ENCODE measurements around the gene ELOVL2. TPM values are rescaled to one million over a fixed set of nuclear protein-coding genes. Genes with fewer than 3 reads are reported as not detected.
A peak's percentile ranks its signal among the peaks of the same experiment; 100 is the strongest.

The ELOVL2 gene
- total RNA-seq, 2 experiments from 2014 or later, result not detected

DNA sequence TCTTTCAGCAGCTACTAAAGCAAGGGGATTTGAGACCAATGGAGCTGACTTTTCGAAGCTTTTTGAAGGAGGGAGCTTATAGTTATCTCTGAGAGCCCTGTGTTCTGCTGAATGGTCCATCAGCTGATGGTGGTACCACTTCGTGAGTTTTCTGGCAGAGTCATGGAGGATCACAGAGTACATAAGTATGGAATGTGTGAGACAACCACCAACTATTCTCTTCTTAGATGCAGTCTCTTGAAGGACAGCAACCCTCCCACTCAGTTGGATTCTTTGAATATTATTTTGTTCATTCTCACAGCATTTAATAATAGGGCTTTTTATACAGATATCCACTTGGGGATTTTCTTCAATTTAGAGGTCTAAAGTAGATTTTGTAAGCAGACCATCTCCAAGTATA is 75.3 kb downstream of the ELOVL2 start:
- no peak for DNase-seq
- Mint-ChIP-seq H3K36me3 (no peaks in the 10 kb centered on the region), H3K4me3 (no peak overlapping the region), H3K9me3 (peaks cover 21% of the 10 kb centered on the region), H3K27ac (no peak overlapping the region), H3K4me1 (ENCODE audit: low read depth) (no peaks in the 10 kb centered on the region), H3K27me3 (peaks cover 2% of the 10 kb centered on the region)
- ChIA-PET POLR2A (interaction anchor here (0.6 kb wide), 1 partner anchor 26 kb away, joined by 5 read pairs; no protein-coding TSS in a partner anchor), CTCF (no interaction called here)
- intact Hi-C loops (cut with micrococcal nuclease), result loop anchor here (10.0 kb wide), 1 partner anchor 984 kb away; no protein-coding TSS in a partner anchor

DNA sequence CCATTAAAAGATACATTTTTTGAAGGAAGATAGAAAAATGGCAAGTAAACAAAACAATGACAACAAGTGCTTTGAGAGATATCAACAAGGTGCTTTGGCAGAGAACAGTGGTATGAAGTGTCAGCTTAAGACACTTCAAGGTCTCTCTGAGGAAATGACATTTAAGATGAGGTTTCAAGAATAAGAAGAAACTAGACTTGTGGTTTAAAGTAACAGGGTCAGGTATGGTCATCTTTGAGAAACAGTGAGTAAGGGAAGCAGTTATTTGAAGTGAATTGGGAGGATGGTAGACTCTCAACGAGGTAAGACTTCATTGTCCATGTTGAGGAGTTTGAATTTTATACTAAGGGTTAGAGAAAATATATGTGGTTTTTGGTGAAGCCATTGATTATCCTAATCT is 79.4 kb downstream of the ELOVL2 start:
- ChIA-PET CTCF (no interaction called here), POLR2A (no interaction called here)
- Mint-ChIP-seq H3K27ac (no peak overlapping the region), H3K4me3 (no peak overlapping the region), H3K36me3 (no peaks in the 10 kb centered on the region), H3K9me3 (peaks cover 21% of the 10 kb centered on the region), H3K27me3 (peaks cover 5% of the 10 kb centered on the region), H3K4me1 (ENCODE audit: low read depth) (no peaks in the 10 kb centered on the region)
- intact Hi-C loops (cut with micrococcal nuclease), result loop anchor here (10.0 kb wide), 1 partner anchor 980 kb away; no protein-coding TSS in a partner anchor
- DNase-seq, result no peak

DNA sequence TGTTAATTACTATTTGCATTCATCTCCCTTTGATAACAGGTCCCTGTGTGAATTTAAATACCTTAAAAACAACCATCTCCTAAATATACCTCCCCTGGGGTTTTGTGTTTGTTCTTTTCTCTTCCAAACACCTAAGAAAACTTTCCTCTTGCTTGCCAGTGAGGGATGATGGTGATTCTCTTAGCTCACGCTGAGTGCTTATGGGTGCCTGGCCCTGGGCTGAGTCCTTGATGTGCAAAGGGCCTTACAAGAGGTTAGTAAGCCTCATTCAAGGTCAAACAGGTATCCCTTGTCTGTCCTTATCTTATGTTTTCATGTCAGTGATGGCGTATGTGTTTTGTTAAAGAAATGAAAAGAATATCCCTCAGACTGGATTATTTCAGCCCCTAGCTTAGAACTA is 81.0 kb downstream of the ELOVL2 start:
- H3K27ac Mint-ChIP-seq, result no peak overlapping the region
- no peak overlapping the region for H3K4me3 Mint-ChIP-seq
- no peaks in the 10 kb centered on the region for H3K36me3 Mint-ChIP-seq
- peaks cover 7% of the 10 kb centered on the region for H3K27me3 Mint-ChIP-seq
- ChIA-PET POLR2A (no interaction called here), CTCF (no interaction called here)
- intact Hi-C loops (cut with micrococcal nuclease), result loop anchor here (10.0 kb wide), 1 partner anchor 978 kb away; no protein-coding TSS in a partner anchor
- H3K9me3 Mint-ChIP-seq, result peaks cover 21% of the 10 kb centered on the region
- no peaks in the 10 kb centered on the region for H3K4me1 Mint-ChIP-seq (ENCODE audit: low read depth)
- DNase-seq, result no peak

DNA sequence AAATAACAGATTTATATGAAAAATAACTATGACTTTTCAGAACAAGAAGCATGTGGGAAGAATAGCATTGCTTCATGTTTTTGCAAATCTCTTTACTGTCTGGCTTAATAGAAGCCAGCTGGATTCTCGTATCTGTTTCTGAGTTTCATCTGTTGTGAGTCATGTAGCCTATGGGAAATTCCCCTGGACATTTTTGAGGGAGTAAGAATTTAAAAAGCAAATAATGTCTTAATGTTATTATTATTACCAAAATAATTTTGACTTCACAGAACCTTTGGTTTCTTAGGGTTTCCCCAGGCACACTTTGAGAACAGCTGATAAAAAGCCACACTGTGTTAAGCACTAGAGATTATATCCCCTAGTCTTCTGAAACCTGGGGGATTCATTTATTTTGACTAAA is 81.4 kb downstream of the ELOVL2 start:
- no peaks in the 10 kb centered on the region for H3K36me3 Mint-ChIP-seq

DNA sequence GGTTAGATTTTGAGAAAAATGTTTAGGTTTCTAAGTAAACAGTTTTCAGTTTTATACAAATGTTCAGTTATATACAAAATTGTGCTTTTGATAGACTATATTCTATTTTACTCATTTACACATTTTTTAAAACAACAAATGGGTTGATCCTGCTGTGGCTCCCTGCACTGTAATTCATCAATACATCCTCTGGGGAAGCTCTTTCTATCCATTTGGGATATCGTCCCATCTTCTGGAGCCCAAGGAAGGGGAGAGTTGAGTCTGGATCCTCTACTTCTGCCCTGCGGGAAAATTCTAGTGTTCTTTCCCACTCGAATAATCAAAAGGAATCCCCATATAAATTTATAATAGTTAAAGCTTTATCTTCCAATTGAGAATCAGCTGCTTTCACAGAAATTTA is 82.3 kb downstream of the ELOVL2 start:
- Mint-ChIP-seq H3K4me3 (no peak overlapping the region), H3K36me3 (no peaks in the 10 kb centered on the region), H3K9me3 (peaks cover 16% of the 10 kb centered on the region), H3K4me1 (ENCODE audit: low read depth) (no peaks in the 10 kb centered on the region), H3K27me3 (peaks cover 7% of the 10 kb centered on the region), H3K27ac (no peak overlapping the region)
- ChIA-PET POLR2A (no interaction called here), CTCF (no interaction called here)
- no peak for DNase-seq
- intact Hi-C loops (cut with micrococcal nuclease), result loop anchor here (10.0 kb wide), 1 partner anchor 977 kb away; no protein-coding TSS in a partner anchor

More for the DNA sequence above, 81.4 kb downstream of the ELOVL2 start:
- intact Hi-C loops (cut with micrococcal nuclease), result loop anchor here (10.0 kb wide), 1 partner anchor 978 kb away; no protein-coding TSS in a partner anchor
- peaks cover 7% of the 10 kb centered on the region for H3K27me3 Mint-ChIP-seq
- H3K9me3 Mint-ChIP-seq, result peaks cover 17% of the 10 kb centered on the region
- ChIA-PET CTCF (interaction anchor here (0.7 kb wide), 1 partner anchor 8 kb away, joined by 3 read pairs; no protein-coding TSS in a partner anchor), POLR2A (no interaction called here)
- no peak overlapping the region for H3K27ac Mint-ChIP-seq
- H3K4me1 Mint-ChIP-seq (ENCODE audit: low read depth), result no peaks in the 10 kb centered on the region
- H3K4me3 Mint-ChIP-seq, result no peak overlapping the region
- no peak for DNase-seq

DNA sequence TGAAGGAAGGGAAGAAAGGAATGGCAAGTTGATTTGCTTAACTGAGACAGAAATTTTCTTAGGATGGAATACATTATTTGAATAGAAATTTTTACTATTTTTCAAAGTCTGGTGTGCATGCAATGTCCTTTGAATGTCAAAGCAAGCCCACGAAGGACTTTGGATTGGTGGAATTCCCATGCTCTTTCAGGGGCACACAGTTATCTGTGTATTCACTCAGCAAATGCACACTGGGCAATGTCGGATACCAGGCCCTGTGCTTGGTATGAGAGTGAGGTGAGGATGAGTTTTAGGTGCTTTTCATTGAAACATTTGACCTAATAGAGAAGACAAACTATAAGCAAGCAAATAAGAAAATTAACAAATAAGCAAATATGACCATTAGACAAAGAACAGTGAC is 83.9 kb downstream of the ELOVL2 start:
- DNase-seq, result no peak
- H3K36me3 Mint-ChIP-seq, result no peaks in the 10 kb centered on the region
- peaks cover 7% of the 10 kb centered on the region for H3K27me3 Mint-ChIP-seq
- H3K4me1 Mint-ChIP-seq (ENCODE audit: low read depth), result no peaks in the 10 kb centered on the region
- CTCF ChIA-PET, result no interaction called here
- intact Hi-C loops (cut with micrococcal nuclease), result loop anchor here (10.0 kb wide), 1 partner anchor 975 kb away; no protein-coding TSS in a partner anchor
- peaks cover 2% of the 10 kb centered on the region for H3K9me3 Mint-ChIP-seq
- no peak overlapping the region for H3K27ac Mint-ChIP-seq
- POLR2A ChIA-PET, result no interaction called here
- H3K4me3 Mint-ChIP-seq, result no peak overlapping the region

DNA sequence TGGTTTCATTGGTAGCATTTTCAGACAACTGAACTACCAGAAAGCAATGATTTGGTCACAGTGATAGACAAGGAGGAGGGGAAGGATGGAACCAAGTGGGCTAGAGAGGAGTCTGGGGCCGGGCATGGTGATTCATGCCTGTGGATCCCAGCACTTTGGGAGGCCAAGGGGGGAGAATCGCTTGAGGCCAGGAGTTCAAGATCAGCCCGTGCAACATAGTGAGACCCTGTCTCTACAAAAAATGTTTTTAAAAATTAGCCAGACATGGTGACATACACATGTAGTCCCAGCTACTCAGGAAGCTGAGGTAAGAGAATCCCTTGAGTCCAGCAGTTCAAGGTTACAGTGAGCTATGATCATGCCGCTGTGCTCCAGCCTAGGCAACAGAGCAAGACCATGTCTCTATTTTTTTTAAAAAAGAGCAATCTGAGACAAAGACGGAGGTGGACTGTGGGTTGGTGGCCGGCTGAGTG is 86.7 kb downstream of the ELOVL2 start:
- Mint-ChIP-seq H3K9me3 (no peaks in the 10 kb centered on the region), H3K4me3 (no peak overlapping the region), H3K36me3 (no peaks in the 10 kb centered on the region), H3K4me1 (ENCODE audit: low read depth) (no peaks in the 10 kb centered on the region), H3K27ac (no peak overlapping the region), H3K27me3 (peaks cover 8% of the 10 kb centered on the region)
- ChIA-PET POLR2A (no interaction called here), CTCF (no interaction called here)
- intact Hi-C loops (cut with micrococcal nuclease), result no loop called here
- no peak for DNase-seq

DNA sequence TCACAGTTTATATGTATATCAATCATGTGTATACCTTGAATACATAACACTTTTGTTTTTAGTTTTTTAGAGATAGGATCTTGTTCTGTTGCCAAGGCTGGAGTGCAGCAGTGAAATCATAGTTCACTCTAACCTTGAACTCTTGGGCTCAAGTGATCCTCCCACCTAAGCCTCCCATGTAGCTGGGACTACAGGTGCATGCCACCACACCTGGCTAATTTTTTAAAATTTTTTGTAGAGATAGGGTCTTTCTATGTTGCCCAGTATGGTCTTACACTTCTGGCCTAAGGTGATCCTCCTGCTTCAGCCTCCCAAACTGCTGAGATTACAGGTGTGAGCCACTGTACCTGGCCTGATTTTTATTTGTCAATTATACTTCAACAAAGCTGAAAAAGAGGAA is 87.3 kb downstream of the ELOVL2 start:
- H3K4me1 Mint-ChIP-seq (ENCODE audit: low read depth), result no peaks in the 10 kb centered on the region
- H3K27ac Mint-ChIP-seq, result no peak overlapping the region
- DNase-seq, result no peak
- H3K36me3 Mint-ChIP-seq, result no peaks in the 10 kb centered on the region
- CTCF ChIA-PET, result interaction anchor here (3.5 kb wide), 1 partner anchor 112 kb away, joined by 34 read pairs; no protein-coding TSS in a partner anchor
- POLR2A ChIA-PET, result no interaction called here
- peaks cover 6% of the 10 kb centered on the region for H3K27me3 Mint-ChIP-seq
- intact Hi-C loops (cut with micrococcal nuclease), result no loop called here
- H3K4me3 Mint-ChIP-seq, result no peak overlapping the region
- no peaks in the 10 kb centered on the region for H3K9me3 Mint-ChIP-seq

DNA sequence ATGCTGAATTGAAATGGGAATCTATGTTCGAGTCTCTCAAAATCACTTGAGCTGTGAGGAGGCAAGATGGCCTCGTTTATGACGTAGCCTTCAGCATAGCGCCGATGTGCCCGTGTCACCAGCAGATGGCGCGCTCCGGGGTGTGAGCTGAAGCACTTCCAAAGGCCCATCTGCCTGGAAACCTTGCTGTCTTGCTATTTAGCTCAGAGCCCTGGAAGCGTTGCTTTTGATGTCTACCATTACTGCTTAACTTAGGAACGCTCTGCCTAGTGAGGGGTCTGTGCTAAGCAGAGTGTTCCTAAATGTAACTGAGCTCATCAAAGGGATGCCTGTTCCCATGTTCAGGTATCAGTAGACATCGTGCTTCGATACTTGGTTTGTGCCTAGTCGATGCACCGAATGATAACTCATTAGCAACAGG is 89.5 kb downstream of the ELOVL2 start:
- peak; percentile 83 for DNase-seq
- Mint-ChIP-seq H3K27me3 (peaks cover 12% of the 10 kb centered on the region), H3K27ac (no peak overlapping the region), H3K9me3 (no peaks in the 10 kb centered on the region), H3K36me3 (no peaks in the 10 kb centered on the region), H3K4me3 (no peak overlapping the region), H3K4me1 (ENCODE audit: low read depth) (no peaks in the 10 kb centered on the region)
- intact Hi-C loops (cut with micrococcal nuclease), result loop anchor here (1.0 to 5.0 kb wide), 4 partner anchors 115 to 620 kb away; no protein-coding TSS in a partner anchor
- POLR2A ChIA-PET, result no interaction called here
- CTCF ChIA-PET, result interaction anchor here (0.7 to 3.5 kb wide), 32 partner anchors 8 to 623 kb away, joined by 3 to 34 read pairs (median 4); no protein-coding TSS in a partner anchor

DNA sequence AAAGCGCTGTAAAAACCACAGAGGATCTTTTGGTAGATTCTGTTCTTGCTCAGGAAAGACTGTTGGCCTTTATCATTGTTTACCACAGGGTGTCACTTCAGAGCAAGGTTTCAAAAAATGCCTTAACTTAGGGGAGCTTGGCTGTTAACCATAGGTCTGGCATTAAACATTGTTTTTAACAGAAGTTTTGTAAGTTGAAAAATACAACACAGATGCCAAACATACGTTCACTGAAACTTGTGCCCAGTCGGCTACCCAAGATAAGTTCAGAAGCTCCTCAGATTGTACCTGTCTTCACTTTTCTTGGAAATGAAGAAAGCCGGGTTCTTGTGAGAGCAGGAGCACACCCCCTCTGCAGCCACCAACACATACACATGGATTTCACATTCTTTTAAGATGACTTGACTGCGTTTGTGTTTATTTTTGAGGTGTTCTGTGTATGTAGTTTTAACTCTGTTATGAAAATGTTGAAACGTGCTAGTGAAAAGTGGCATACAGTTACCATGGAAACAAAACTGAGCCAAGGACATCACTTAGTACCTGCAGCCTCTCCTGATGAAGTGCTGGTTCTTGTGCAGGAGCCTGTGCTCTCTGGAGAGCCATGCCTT is 92.3 kb downstream of the ELOVL2 start:
- intact Hi-C loops (cut with micrococcal nuclease), result loop anchor here (5.0 kb wide), 1 partner anchor 191 kb away; no protein-coding TSS in a partner anchor
- CTCF ChIA-PET, result interaction anchor here (0.7 to 1.8 kb wide), 4 partner anchors 115 to 624 kb away, joined by 3 to 8 read pairs (median 4); no protein-coding TSS in a partner anchor
- H3K27ac Mint-ChIP-seq, result no peak overlapping the region
- POLR2A ChIA-PET, result no interaction called here
- no peak for DNase-seq
- no peaks in the 10 kb centered on the region for H3K4me1 Mint-ChIP-seq (ENCODE audit: low read depth)
- H3K36me3 Mint-ChIP-seq, result no peaks in the 10 kb centered on the region
- H3K27me3 Mint-ChIP-seq, result peaks cover 13% of the 10 kb centered on the region
- no peaks in the 10 kb centered on the region for H3K9me3 Mint-ChIP-seq
- H3K4me3 Mint-ChIP-seq, result no peak overlapping the region

DNA sequence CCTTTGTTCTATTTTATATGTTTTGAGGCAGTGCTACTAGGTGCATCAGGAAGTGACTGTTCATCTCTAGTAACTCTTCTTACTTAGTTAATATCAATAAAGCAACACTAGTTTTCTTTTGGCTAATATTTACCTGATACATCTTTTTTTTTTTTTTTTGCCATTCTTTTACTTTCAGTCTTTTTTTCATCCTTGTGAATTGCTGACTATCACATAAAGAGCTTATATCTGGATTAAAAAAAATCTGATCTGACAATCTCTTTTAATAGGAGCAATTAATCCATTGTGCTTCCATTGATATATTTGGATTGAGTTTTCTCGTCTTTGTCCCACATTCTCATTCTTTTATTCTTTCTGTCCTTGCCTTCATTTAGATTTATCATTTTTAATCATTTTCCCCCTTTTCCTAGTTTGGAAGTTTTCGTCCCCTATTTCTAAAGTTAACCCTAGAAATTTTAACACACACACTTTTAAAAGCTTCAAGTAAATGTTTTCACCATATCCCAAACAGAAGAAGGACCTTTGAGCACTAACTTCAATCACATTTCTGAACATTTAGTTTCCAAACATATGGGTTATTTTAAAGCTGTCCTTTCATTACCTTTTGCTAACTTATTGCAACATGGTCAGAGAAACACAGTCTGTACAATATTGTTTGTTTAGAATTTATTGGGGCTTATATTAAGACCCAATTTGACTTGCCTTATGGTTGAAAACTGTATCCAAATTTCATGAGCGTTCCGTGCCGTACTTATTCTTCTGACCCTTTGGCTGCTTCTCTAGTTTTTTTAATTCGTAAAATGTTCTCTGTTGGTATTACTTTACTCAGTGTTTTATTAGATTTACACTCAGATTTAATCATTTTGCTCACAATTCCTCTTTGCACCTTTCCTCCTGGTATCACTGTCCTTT is 94.3 kb downstream of the ELOVL2 start:
- H3K27me3 Mint-ChIP-seq, result peaks cover 13% of the 10 kb centered on the region
- H3K4me1 Mint-ChIP-seq (ENCODE audit: low read depth), result no peaks in the 10 kb centered on the region
- no peak overlapping the region for H3K27ac Mint-ChIP-seq
- no peaks in the 10 kb centered on the region for H3K9me3 Mint-ChIP-seq
- H3K4me3 Mint-ChIP-seq, result no peak overlapping the region
- CTCF ChIA-PET, result no interaction called here
- intact Hi-C loops (cut with micrococcal nuclease), result loop anchor here (5.0 kb wide), 1 partner anchor 192 kb away; no protein-coding TSS in a partner anchor
- H3K36me3 Mint-ChIP-seq, result no peaks in the 10 kb centered on the region
- DNase-seq, result no peak
- POLR2A ChIA-PET, result no interaction called here

DNA sequence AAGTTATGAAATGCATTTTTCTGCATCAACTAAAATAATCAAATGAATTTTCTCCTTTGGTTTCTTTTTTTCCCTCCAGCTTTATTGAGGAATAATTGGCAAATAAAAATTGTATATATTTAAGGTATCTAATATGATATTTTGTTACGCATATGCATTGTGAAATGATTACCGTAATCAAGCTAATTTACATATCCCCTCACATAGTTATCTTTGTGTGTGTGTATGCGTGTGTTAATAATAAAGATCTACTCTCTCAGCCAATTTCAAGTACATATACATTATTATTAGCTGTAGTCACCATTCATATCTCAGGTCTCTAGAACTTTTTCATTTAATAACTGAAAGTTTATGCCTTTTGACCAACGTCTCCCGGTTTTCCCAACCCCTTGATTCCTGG is 96.1 kb downstream of the ELOVL2 start:
- DNase-seq, result no peak
- Mint-ChIP-seq H3K4me3 (no peak overlapping the region), H3K27ac (no peak overlapping the region), H3K36me3 (no peaks in the 10 kb centered on the region), H3K27me3 (peaks cover 10% of the 10 kb centered on the region), H3K4me1 (ENCODE audit: low read depth) (no peaks in the 10 kb centered on the region), H3K9me3 (no peaks in the 10 kb centered on the region)
- intact Hi-C loops (cut with micrococcal nuclease), result no loop called here
- ChIA-PET CTCF (no interaction called here), POLR2A (no interaction called here)
